NCI-H1694 treated with DMSO at 0.1 percent for 48 hours (cell line): ENCODE measurements around the gene WDR11.
A peak's percentile ranks its signal among the peaks of the same experiment; 100 is the strongest.

Source experiments
- DNase-seq: peaks from one replicate; lab custom pipeline; 2025; lab: John Stamatoyannopoulos, UW

WDR11 gene, protein sequence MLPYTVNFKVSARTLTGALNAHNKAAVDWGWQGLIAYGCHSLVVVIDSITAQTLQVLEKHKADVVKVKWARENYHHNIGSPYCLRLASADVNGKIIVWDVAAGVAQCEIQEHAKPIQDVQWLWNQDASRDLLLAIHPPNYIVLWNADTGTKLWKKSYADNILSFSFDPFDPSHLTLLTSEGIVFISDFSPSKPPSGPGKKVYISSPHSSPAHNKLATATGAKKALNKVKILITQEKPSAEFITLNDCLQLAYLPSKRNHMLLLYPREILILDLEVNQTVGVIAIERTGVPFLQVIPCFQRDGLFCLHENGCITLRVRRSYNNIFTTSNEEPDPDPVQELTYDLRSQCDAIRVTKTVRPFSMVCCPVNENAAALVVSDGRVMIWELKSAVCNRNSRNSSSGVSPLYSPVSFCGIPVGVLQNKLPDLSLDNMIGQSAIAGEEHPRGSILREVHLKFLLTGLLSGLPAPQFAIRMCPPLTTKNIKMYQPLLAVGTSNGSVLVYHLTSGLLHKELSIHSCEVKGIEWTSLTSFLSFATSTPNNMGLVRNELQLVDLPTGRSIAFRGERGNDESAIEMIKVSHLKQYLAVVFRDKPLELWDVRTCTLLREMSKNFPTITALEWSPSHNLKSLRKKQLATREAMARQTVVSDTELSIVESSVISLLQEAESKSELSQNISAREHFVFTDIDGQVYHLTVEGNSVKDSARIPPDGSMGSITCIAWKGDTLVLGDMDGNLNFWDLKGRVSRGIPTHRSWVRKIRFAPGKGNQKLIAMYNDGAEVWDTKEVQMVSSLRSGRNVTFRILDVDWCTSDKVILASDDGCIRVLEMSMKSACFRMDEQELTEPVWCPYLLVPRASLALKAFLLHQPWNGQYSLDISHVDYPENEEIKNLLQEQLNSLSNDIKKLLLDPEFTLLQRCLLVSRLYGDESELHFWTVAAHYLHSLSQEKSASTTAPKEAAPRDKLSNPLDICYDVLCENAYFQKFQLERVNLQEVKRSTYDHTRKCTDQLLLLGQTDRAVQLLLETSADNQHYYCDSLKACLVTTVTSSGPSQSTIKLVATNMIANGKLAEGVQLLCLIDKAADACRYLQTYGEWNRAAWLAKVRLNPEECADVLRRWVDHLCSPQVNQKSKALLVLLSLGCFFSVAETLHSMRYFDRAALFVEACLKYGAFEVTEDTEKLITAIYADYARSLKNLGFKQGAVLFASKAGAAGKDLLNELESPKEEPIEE

DNA sequence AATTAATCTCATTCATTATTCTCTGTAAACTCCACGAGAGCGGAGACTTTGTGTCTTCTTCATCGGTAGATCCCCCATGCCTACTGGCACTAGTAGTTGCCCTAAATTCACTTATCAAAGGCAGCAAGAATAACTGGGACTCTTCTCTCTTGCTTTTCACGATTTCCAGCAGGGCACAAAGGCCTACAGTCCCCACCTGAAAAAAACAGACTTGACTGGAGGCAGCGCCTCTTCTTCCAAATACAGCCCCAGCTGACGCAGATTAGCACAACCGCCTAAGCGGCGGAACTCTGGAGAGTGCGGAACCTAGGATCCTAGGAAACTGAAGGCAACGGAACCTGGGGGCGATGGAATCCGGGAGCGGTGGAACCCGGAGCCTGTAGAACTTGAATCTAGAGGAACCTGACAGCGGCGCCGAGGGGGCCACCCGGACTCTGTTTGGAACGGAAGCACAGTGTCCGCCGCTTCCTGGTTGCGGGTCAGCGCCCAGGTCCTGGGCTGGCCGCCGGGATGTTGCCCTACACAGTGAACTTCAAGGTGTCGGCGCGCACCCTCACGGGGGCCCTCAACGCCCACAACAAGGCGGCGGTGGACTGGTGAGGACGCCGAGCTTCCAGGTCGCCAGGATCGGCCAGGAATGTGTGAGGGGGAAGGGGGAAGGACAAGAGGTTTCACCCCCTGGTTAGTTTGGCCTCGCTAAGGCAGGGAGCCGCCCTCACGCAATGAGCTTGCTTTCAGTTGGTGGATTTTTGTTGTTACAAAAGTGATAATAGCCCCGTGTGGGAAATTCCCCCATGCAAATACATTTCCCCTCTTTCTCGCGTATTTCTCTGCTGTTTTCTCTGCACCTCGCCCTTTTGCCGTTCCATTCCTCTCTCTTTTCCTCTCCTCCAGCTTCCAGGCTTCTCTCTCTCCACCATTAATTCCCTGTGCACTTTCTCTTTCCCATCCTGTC lies at the start of gene WDR11:
WDR11 (plus strand) TSS at position 452 of the 955 bp plus-strand sequence; CDS start at position 511, 59 bp downstream.
- DNase-seq = peak; percentile 38

DNA sequence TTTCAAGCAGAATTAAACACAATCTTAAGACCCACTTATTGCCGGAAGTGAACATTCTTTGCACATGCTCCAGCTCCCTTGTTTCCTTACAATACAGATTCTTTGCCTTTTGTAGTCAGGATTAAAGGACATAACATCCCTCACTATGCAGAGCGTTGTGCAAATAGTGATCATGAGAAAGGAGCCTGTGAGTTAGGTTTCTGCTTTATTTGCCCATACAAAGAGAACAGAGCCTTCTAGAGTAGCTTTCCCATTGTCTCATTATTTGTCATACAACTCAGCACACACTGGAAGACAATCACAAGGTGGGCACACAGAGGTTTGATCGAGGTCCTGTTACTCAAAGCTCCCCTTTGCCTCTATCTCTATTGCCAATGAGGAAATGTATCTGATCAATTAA lies 48.2 kb upstream of the WDR11 start:
- DNase-seq = no peak

DNA sequence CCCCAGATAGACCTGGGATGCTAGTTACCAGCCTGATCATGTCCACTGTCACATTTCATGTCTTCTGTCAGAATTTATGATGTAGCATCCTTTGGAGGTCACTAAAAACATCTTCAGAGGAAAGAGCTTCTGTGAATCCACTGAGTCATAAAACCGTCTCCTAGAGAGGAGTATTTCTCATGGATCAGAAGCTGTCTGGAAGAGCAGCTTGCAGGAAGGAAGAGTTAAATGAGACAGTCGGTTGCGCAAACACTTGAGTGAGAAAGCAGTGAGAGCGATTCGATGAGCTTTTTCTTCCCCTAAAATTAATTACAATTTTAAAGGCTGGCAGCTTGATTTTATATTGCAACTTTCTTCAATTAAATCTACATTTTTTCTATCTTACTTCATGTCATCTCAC lies 47.2 kb upstream of the WDR11 start:
- DNase-seq = no peak

DNA sequence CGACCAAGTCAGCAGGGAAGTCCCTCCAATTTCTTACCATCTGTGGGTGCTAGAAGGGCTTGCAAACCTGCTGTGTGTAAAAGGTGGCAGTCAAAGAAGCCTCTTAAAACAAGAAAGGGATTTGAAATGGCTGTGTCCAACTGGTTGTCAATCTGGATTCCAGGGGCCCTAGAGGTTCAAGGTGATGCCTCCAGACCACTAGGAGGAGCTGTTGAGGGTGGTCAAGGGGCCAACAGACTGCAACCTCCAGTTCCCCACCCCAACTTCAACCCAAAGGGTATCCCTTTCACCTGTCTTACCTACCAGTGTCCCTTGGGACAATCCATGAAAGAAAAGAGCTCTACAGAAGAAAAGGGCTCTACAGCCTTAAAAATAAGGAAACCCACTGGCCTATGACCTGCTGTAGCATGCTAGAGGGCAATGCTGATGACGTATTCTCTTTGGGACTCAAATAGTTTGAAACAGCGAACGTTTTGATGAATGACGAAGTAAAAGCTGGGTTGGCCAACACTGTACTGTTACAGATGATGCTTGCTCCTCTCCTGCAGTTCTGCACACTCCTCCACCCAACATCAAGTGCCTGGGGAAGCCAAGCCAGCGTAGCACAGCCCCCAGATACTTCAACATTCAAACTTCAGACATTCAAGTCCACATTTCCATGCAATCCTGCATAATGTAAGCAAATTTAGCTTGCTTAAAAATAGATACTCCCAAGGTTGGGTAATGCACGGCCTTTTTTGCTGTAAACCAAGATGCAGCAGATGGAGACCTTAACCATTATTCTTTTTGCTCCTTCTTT lies 45.9 kb upstream of the WDR11 start:
- no peak for DNase-seq

DNA sequence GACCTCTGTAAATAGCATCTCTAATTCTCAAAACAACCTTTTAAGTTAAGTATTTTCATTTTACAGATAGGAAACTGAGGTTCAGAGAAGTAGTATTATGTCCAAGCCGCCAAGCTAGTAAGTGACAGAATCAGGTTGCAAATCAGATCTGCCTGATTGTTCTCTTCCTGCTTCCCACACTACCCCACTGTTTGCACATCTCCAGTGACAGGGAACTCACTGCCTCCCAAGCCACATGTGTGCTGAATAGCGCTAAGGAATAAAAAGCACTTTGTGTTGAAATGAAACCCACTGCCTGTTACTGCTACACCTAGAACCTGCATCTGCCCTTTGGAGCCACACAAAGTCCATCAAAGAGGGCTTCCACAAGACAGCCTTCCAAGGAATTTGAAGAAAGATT lies 45.1 kb upstream of the WDR11 start:
- DNase-seq = no peak

DNA sequence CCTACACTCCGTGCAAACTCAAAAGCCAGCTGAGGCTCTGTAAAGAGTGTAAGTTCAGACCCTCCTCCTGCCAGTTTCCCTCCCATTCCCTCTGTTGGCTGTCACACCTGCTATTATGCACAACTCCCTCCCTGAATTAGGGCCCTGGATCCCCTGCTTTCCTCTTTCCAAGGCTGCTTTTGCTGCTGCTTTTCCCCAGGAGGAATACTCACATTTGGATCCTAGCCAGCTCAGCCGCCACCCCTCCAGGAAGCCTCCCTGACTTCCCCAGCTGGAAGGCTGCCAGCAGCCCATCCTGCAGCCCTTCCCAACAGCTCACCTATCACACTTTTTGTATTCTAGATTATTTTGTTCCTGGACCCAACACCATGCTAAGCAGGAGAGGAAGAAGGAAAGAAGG lies 40.9 kb upstream of the WDR11 start:
- no peak for DNase-seq

DNA sequence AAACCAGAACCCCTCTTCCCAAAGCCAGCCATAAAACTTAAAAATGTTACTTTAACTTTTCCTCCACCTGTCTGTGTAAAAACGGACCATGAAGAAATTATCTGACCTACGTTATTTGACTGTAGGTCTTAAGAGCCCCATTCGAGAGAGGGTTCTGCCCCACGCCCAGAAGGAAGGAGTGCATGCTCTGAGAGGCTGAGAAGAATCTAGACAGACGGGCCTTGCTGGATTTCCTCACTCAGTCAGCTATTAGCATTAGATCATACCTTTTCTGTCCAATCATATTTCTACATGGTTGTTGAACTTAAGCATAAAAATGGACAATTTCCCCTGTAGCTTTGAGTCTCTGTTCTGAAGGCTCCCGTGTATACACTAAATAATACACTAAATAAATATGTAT lies 38.1 kb upstream of the WDR11 start:
- no peak for DNase-seq

DNA sequence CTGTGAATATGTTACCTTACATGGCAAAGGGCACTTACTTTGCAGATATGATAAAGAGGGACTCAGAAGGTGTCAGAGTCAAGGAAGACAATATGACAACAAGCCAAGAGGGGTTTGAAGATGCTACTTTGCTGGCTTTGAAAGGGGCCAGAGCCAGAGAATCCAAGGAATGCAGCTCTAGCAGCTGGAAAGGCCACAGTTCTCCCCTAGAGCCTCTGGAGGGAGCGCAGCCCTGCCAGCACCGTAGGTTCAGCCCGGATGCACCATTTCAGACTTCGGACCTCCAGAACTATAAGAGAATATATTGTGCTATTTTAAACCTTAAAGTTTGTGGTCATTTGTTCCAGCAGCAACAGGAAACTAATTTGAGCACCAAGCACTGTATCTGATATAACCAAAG lies 32.9 kb upstream of the WDR11 start:
- DNase-seq = no peak

DNA sequence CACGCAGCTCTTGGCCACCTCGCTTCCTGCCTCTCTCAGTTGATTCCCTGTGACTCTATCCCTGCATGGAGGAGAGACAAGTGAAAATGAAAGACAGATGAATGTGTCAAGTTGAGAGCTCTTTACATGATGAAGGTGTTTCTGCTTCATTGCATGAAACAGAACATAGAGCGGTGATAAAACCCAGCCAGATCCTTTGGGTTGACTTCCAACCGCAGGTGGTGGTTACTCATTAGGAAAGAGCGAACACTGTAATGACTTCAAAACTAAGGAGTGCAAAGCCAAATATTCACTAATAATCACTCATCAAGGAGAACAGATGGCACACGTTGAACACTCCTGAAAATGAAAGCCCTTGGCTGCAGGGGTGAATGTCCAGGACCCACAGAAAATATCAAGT lies 31.8 kb upstream of the WDR11 start:
- no peak for DNase-seq

DNA sequence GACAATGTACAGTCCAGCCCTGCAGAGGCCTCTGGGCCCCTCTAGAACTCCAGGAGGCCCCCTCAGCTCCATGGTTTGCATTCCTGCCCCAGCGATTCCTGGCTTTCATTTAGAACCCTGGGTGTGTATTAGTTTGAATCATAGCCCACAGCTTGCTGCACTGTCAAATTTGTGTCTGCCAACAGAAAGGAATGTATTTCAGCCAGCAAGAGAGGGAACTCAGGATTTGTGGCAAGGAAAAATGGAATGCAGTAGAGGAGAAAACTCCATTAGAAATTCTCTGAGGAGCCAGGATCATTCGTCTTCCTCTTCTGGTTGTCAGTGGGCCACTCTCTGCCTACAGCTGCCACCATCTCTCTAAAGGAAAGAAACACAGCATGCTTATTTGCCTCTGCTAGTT lies 27.9 kb upstream of the WDR11 start:
- DNase-seq = no peak

DNA sequence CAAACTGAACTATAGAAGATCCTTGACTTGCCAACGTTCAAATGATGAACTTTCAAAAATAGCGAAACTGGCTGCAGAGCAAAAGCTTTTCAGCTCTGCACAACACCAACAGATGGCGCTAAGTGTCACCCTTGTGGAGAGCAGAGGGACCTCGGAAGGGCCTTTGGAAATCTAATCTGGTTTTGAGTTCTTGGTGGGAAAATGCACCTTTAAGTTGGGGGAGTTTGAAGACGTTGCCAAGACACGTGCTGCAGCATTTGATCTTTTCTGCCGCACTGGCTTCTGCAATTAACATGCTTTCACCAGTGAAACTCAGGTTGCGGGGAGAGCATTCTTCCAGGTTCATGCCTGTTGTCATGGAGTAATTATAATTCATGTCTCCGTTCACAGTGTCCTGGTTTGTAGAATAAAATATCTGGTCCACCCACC lies 26.3 kb upstream of the WDR11 start:
- no peak for DNase-seq

DNA sequence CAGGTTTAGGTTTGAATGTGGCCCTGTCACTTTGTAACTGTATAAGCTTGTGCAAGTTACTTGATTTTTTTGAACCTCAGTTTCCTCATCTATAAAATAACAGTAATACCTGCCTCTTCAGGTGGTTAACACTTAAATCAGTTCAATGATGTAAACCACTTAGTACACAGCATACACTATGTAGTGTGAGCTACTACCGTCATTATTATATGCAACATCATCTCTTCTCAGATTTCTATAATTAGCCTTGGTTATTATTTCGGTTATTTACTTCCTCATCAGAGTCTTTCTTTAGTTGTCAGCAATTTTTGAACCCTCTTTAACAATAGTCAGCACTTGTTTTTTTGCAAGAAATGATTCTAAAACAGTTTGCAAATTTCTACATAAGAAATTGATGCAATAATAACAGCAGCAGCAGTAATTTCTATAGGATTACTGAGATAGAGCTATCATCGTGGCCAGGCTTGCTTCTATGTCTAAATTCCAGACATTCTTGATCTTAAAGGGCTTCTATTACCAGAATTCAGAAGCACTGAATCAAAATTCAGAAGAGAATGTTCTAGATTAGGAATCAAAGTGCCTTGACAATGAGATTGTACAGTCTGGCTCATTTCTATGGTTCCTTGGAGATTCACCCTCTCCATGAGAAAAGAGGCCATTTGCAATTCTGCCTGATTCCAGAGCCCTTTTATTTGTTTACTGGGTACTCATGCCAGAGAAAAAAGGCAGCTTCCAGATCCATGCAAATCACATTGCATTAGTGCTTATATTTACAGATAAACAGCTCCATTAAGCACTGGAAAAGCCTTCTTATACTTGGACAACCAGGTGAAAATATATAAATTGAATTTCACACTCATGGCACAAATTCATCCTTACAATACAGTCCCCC lies 25.0 kb upstream of the WDR11 start:
- no peak for DNase-seq

DNA sequence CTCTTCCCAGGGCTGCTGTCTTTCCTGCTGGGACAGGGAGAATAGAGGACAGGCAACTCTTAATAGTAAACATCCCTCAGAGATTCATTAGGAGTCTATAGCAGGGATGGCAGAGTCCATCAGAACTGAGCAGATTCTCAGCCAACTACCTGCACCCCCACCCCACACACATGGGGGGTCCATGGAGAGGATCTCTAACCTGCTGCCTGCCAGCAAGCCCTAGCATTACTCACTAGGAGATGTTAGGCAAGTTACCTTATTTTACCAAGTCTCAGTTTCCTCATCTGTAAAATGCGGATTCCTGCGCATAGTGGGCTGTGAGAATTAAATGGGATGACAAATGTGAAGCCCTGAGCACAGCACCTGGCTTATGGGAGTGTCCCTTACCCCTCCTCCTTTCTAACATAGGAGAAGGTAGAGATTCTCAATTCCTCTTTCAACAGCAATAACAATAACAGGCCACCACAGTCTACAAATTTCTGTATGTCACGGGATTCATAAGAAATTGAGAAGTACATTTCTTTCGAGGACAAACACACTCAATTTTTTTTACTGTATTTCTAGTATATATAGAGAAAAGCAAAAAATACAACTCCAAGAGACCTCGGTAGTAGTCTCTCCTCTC lies 23.8 kb upstream of the WDR11 start:
- DNase-seq = no peak

DNA sequence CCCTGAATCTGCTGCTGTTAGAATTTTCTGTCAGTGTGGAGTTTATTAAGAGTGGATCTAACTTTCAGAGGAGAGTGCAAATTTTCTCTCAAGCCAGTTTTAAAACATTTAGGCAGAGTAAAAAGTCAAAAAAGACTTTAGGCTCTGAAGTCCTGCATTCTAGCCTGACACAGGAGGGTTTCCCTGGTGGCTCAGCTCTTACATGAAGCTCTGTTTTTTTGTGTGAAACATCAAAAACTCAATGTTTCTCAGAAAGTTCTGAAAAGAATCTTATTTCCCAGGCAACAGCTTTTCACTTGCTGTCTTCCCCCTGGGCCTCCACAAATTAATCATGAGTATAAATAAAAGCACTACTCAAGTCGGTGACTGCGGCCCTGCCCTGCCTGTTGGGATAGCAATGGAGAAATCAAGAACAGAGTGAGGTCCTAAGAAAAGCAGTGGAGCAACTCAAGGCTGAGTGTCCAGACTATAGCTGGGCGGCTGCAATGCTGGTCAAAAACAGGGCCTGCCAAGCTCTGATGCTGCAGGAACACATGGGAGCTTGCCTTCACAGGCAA lies 22.3 kb upstream of the WDR11 start:
- no peak for DNase-seq

DNA sequence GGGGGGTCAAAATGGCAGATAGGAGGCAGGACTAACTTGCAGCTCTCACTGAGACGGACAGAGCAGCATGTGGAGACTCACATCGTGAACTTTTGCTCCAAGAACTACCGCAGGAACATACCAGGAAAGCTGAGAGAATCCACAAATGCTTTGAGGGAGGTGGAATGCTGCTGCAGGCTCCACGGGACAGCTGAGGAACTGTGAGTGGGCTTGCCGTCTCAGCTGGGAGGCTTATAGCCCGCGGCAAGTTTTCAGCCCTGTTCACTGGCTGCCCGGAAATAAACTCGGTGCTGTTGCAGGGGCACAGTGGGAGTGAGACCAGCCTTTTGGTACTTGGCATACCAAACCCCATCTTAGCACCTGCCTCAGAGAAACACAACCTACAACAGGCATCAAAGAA lies 19.1 kb upstream of the WDR11 start:
- DNase-seq = no peak

DNA sequence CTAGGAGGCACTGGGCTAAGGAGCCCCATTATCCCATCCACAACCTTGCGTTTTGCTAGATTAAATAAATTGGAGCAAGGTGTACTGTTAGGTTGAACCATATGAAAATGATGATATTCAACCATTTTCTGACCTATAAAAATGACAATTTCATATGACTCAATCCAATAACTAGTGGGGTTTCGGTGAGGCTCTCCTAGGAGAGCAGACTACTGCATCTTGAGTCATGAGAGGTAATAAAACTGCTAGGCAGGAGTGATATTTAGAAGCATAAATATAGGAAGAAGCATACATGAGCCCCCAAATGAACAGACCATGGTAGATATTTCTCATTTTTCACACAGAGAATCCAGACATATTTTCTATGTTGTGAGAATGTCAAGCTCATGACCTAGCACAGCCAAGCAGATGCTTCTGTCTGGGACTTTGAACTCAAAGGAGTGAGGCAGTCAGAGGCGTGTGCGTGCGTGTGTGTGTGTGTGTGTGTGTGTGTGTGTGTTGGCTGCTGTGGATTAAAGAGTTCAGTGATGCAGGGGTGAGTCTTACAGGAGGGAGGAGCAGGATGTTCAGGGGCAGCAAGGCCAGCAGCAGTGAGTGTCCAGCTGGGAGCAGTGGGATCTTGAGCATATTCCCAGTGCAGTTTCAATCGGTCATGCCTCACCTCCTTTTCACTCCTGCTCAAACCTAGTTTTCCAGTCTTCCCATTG lies 17.8 kb upstream of the WDR11 start:
- DNase-seq = no peak

DNA sequence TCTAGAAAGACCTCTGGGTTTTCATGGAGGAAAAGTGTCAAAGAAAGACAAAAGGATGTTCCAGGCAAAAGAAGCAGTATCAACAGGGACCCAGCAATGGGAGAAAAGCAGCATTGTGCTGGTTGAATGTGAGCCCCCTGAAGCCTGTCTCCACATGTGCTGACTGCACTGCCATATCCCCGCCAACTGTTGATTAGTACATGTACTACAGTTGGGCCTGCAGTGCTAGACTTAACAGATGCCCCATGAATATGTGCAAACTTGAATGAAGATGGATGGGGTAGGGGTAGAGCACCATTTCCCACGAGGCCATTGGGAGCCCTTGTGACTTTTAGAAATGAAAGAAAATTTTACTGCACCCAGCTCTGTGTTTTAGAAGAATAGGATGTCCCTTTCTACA lies 15.6 kb upstream of the WDR11 start:
- DNase-seq = no peak

DNA sequence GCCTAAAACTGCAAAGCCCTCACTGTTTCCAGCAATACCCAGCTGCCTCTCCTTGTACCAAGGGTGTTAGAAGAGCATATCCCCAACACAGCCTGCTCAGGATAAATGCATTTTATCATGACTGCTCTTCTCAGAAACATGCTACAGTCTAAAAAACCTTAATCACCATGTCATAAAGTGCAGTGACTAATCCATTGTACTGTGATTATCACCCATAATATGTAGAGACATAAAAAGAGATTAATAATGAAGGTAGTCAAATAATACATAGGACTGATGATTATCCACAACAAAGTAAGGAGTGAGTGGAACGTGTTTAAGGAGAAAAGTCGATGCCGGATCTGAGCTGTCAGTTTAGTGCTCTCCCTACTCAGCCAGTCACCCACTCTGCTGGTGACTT lies 12.2 kb upstream of the WDR11 start:
- no peak for DNase-seq
